GF-D8 (cell line): ENCODE data around the gene MYOC.
"Not testable (repeated sequence)": the region's sequence is repeated elsewhere in the genome, so short reads cannot be mapped to it uniquely, and the experiment has no call there.

ENCODE experiments used
- DNase-seq: peaks from one replicate; lab custom pipeline; 2025; lab: John Stamatoyannopoulos, UW

MYOC gene

DNA sequence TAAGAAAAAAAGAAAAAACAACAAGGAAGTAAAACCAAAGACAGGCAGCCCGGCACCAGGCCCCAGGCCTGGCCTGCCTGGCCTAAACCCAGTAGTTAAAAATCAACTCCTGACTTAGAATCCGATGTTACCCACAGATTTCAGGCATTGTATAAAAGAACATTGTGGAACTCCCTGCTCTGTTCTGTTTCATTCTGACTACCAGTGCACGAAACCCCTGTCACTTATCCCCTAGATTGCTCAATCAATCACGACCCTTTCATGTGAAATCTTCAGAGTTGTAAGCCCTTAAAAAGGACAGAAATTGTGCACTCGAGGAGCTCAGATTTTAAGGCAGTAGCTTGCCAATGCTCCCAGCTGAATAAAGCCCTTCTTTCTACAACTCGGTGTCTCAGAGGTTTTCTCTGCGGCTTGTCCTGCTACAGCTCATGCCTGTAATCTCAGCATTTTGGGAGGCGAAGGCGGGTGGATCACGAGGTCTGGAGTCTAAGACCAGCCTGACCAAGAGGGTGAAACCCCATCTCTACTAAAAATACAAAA lies 46.0 kb downstream of the MYOC start:
- no peak for DNase-seq

DNA sequence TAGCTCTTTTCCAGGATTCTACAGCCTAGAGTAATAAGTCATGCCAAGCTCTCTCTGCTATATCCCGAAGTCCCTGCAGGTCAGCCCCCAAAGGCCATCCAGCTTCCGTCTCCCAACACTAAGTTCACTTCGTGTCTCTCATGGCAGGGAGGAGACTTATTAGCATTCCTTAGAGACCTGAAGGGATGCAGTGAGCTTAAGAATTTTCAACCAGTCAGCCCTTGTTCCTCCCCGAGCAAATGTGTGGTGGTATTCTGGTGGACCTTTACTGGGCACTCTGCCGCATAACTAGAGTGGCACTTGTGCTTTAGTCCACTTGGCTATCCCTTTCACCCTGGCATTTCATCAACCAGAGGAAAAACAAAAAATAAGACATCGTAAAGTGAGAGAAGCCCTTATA lies 49.4 kb downstream of the MYOC start:
- DNase-seq, result not testable (repeated sequence)

DNA sequence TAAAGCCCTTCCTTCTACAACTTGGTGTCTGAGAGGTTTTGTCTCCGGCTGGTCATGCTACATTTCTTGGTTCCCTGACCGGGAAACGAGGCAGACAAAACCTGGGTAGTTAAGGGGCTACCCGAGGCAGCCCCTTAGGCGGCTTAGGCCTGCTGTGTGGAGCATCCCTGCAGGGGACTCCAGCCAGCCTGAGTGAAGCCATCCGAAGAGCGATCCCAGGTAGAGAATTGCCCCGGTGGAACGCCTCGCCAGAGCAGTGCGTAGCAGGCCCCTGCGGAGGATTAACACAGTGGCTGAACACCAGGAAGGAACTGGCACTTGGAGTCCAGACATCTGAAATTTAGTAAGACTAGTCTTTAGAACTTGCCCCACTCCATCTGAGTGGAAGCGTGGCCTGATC lies 51.6 kb downstream of the MYOC start:
- no peak for DNase-seq

DNA sequence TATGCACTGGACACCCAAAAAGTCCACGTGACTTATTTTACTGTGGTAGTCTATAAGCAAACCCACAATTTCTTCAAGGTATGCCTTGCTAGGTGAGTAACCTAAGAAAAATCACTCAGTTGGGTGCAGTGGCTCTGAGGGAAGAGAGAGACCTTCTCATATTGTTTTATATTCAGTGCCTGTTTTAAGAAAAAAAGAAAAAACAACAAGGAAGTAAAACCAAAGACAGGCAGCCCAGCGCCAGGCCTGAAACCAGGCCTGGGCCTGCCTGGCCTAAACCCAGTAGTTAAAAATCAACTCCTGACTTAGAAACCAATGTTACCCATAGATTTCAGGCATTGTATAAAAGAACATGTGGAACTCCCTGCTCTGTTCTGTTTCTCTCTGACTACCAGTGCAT lies 52.2 kb downstream of the MYOC start:
- DNase-seq, result not testable (repeated sequence)

DNA sequence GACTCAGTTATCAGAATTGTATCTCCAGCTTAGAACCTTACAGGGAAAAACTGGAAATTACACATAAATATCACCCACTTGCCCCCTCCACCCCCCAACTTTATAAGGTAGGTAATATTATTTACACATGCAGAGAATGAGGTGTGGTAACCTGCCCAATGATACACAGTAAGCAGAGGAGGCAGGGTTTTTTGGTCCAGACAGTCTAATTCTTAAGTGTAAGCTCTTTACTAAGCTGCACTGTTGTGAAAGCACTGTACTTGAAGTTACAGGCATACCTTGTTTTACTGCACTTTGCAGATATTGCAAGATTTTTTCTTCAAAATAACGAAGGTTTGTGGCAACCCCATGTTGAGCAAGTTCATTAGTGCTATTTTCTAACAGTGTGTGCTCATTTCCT lies 55.3 kb downstream of the MYOC start:
- DNase-seq, result no peak

DNA sequence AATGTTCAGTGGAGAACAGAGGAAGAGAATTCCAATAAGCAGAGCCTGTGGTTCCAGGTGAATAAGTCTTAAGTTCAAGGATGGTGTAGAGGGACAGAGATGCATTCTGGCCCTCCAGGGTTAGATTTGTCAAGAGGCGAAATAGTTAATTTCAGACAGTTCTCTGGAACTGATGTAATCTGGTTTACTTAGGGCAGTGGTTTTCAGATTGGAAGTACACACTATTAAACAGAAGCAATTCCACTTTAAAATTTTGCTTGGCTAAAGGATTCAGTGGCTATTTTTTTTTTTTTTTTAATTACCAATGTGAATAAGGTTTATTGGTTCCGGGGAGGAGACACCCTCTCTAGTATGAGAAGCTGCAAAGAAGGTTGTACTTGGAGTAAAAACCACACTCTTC lies 55.8 kb downstream of the MYOC start:
- DNase-seq, result no peak

DNA sequence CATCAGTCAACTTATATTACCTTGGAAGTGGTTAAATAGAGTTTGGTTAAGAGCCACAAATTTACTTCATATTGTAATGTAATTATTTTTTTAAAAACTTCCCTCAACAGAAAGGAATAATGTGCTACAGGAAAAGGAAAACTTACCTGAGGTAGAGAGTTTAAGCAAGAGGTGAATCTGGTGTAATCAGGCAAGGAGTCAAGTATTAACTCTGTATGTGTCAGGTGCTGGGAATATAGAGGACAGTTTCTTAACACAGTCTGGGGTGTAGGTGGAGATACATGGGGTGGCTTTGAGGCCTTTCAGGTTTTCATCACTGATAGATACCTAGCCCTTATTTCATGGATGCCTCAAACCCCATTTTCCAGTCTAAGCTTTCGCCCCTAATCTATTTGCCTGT lies 56.4 kb downstream of the MYOC start:
- no peak for DNase-seq

DNA sequence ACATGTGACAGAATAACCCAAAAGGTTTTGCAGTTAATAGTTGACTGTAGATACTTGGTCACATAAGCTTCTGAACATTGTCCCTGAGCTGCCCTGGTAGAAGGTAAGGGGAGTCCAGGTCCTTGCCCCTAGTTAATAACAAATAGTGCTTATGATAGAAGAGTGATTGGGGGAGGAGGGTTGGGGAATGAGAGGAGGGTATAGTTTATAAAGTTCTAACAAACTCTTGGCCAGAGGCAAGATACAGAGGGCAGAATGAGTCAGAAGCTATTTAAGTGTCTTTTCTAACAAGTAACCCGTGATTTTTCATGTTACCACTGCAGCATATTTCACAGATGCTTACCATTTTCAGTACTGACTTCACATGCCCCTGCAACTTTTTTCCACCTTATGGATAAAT lies 57.2 kb downstream of the MYOC start:
- DNase-seq, result no peak

DNA sequence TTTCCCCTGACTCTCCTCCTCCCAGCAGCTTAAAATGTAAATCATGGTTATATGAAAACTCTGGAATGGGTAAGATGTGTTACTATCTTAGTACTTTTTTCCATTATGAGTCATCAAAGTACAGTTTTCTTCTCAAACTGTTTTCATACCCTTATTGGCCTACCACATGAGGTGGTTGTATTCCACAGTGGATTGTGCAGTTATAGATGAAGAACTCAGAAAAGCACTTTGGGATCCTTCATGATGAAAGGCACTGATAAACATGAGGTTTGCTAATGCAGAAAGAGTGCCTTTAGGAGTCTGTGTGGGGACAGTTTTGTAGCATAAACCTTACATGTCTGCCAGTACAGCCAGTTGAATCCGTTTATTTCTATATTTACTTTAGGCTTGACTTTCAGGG lies 62.5 kb downstream of the MYOC start:
- DNase-seq, result no peak

DNA sequence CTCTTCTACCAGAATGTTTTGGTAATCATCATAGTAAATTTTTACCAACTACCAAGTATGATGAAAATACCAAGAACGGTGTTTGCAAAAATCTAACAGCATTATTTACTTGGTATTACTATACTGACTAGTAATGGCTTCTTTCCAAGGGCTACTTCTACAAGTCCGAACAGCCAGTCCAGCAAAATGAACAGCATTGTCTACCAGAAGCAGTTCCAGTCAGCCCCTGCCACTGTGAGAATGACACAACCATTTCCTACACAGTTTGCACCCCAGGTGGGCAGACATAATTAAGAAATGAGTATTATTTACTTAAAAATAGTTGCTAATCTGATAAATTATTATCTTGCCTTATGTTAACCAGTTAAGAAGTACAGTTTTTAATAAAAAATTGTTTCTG lies 64.3 kb downstream of the MYOC start:
- DNase-seq, result no peak

DNA sequence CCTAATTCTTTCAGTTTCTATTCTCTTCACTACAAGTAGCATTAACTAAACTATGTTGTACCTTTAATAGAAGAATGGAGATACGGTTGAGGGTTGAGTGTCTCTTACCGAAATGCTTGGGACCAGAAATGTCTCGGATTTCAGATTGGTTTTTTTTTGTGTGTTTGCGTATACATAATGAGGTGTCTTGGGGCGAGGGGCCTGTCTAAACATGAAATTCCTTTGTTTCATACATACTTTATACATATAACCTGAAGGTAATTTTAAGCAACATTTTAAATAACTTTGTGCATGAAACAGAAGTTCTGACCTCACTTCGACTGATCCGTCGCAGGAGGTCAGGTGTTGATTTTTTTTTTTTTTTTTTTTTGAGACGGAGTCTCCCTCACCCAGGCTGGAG lies 66.8 kb downstream of the MYOC start:
- no peak for DNase-seq
